ENCODE results near the gene PTPRG. TPM values are rescaled to one million over a fixed set of nuclear protein-coding genes. Genes with fewer than 3 reads are reported as not detected.

The PTPRG gene
- total RNA-seq, 2 donors from 2014 or later, result 26.0 to 26.3 TPM

DNA sequence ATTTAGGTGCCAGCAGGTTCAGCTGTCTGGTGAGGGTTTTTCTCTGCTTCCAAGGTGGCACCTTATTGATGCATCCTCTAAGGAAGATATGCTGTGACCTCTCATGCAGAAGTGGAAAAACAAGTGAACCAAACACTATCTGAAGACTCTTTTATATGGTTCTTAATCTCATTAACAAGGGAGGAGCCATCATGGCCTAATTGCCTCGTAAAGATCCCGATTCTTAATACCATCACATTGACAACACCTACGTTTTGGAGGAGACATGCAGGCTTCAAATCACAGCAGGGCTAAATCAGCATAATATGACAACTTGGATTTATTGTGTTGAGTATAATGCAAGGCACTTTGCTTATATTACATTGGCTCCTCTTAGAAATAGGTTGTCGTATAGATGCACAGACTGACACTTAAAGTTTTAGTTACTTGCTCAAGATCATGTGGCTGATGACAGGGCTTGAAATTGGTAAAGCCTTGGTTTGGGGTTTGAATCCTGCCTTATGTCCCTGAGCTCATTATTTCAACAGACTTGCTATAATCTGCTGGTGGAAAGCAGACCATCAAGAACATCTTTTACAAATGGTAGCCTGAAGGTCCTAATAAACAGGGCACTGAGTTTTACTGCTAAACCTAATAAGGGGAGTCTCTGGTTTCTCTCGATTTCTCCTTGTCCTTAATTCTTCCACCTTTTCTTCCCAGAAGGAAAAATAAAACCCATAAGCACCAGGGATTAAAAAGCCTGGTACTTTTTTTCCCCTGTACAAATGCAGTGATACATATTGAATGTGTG, 88.2 kb downstream of the PTPRG start:
- DNase-seq, result no peak
- Histone ChIP-seq H3K4me3 (no peak overlapping the region), H3K9ac (ENCODE audit: low read depth in 2 of 2, low read length in 2 of 2) (no peak overlapping the region), H3K4me1 (no peaks in the 10 kb centered on the region), H3K27ac (no peak overlapping the region), H3K9me3 (no peaks in the 10 kb centered on the region), H3K36me3 (no peaks in the 10 kb centered on the region), H3K27me3 (no peaks in the 10 kb centered on the region)
- intact Hi-C loops (cut with DNase I), result loop anchor here (10.0 kb wide), 1 partner anchor 85 kb away; the partner anchor contains the start of gene PTPRG
- TF ChIP-seq, protein P1, sequence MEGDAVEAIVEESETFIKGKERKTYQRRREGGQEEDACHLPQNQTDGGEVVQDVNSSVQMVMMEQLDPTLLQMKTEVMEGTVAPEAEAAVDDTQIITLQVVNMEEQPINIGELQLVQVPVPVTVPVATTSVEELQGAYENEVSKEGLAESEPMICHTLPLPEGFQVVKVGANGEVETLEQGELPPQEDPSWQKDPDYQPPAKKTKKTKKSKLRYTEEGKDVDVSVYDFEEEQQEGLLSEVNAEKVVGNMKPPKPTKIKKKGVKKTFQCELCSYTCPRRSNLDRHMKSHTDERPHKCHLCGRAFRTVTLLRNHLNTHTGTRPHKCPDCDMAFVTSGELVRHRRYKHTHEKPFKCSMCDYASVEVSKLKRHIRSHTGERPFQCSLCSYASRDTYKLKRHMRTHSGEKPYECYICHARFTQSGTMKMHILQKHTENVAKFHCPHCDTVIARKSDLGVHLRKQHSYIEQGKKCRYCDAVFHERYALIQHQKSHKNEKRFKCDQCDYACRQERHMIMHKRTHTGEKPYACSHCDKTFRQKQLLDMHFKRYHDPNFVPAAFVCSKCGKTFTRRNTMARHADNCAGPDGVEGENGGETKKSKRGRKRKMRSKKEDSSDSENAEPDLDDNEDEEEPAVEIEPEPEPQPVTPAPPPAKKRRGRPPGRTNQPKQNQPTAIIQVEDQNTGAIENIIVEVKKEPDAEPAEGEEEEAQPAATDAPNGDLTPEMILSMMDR (IDR thresholded peaks at IDR 0.05), result no peak

DNA sequence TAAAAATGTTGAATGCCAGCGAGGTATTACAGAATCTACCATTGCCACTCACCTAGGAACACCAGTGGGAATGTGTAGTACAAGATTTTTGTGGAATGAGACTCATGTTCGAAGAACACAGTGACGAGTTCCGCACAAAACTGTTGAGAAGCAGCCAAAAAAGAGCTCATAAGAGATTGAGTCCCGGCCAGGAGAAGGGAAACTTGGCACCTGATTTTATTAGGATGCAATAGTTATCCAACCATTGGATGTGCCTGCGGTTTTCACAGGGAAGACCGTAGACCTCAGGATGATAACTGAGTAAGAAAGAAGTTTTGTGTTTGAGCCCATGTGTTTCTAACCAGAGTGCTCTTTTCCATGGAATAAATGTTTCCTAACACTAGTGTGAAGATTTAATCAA, 88.9 kb downstream of the PTPRG start:
- TF ChIP-seq, protein P1 (IDR thresholded peaks at IDR 0.05), result no peak
- Histone ChIP-seq H3K4me1 (no peaks in the 10 kb centered on the region), H3K4me3 (no peak overlapping the region), H3K27ac (no peak overlapping the region), H3K27me3 (no peaks in the 10 kb centered on the region), H3K9ac (ENCODE audit: low read depth in 2 of 2, low read length in 2 of 2) (no peak overlapping the region), H3K9me3 (no peaks in the 10 kb centered on the region), H3K36me3 (no peaks in the 10 kb centered on the region)
- peak; percentile 53 for DNase-seq
- intact Hi-C loops (cut with DNase I), result loop anchor here (10.0 kb wide), 1 partner anchor 85 kb away; the partner anchor contains the start of gene PTPRG

DNA sequence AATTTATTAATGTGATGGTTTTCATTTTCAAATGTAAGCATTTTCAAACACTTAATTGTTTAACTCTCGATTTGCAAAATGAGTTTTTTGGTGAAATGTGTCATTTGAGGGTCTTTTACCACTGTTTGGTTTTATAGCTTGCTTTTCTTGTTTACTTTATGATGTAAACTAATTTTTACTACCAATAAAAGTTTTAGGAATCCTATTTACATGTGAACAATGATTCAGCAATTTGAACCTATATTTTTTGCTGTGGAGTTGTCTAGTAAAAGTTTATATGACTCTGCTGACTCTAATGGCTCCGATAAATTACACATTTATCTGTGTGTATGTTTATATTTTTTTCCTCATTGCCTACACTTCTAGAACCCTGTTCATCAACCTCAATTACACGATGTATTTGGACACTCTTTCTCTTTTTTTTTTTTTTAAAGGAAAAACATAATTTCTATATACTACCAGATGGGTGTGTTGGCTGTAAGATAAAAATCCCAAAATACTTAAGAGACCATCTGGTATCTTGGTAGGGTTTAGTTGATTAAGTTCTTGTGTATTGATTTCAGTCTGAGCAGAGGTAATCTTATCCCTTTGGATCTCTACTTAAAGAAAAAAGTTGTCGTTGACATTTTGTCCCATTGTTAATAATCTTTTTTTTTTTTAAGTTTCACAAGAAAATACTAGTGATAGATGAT, 89.5 kb downstream of the PTPRG start:
- H3K27ac ChIP-seq, result no peak overlapping the region
- H3K9ac ChIP-seq (ENCODE audit: low read depth in 2 of 2, low read length in 2 of 2), result no peak overlapping the region
- TF ChIP-seq, protein P1 (IDR thresholded peaks at IDR 0.05), result no peak
- no peaks in the 10 kb centered on the region for H3K4me1 ChIP-seq
- DNase-seq, result no peak
- H3K4me3 ChIP-seq, result no peak overlapping the region
- H3K9me3 ChIP-seq, result no peaks in the 10 kb centered on the region
- H3K36me3 ChIP-seq, result no peaks in the 10 kb centered on the region
- intact Hi-C loops (cut with DNase I), result loop anchor here (10.0 kb wide), 1 partner anchor 86 kb away; the partner anchor contains the start of gene PTPRG
- H3K27me3 ChIP-seq, result no peaks in the 10 kb centered on the region

DNA sequence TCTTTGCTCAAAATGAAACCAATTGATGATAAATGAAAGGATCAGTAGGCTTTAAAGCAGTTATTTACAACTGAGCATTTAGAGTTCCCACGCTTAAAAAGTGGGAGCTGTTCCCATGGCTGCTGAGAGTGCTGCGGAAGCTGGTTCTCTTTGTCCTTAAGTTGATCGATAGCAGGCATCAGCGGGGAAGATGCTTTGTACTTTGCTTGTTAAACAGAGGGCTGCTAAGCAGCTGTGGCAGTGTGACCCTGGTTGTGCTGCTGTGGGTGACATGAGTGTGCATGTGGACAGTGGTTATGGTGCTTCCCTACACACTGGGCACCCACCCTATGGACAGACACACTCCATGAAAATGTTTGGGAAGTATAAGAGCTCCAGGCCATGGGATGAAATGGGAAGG, 96.3 kb downstream of the PTPRG start:
- TF ChIP-seq, protein P1 (IDR thresholded peaks at IDR 0.05), result no peak
- Histone ChIP-seq H3K36me3 (no peaks in the 10 kb centered on the region), H3K4me1 (no peaks in the 10 kb centered on the region), H3K9ac (ENCODE audit: low read depth in 2 of 2, low read length in 2 of 2) (no peak overlapping the region), H3K9me3 (no peaks in the 10 kb centered on the region), H3K4me3 (no peak overlapping the region), H3K27ac (no peak overlapping the region), H3K27me3 (no peaks in the 10 kb centered on the region)
- DNase-seq, result no peak
- intact Hi-C loops (cut with DNase I), result loop anchor here (10.0 kb wide), 1 partner anchor 93 kb away; the partner anchor contains the start of gene PTPRG

DNA sequence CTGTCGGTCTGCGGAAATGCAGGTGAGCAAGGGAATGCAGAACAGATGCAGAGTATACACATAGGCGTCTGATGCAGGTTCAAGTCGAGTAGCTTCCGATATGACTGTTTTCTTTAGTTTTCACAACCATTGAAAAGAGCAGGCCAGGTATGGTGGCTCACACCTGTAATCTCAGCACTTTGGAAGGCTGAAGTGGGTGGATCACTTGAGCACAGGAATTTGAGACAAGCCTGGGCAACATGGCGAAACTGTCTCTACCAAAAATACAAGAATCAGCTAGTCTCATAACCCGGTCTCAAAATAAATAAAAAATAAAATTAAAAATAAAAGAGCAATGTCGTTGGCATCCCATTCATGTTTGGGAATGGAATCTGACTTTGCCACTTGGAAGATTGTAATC, 101.5 kb downstream of the PTPRG start:
- intact Hi-C loops (cut with DNase I), result no loop called here
- TF ChIP-seq, protein P1 (IDR thresholded peaks at IDR 0.05), result no peak
- DNase-seq, result no peak

More for the DNA sequence above, 101.5 kb downstream of the PTPRG start:
- H3K27ac ChIP-seq, result no peak overlapping the region
- no peaks in the 10 kb centered on the region for H3K27me3 ChIP-seq
- H3K9me3 ChIP-seq, result no peaks in the 10 kb centered on the region
- H3K4me1 ChIP-seq, result peaks cover 5% of the 10 kb centered on the region
- H3K9ac ChIP-seq (ENCODE audit: low read depth in 2 of 2, low read length in 2 of 2), result no peak overlapping the region
- H3K36me3 ChIP-seq, result no peaks in the 10 kb centered on the region
- H3K4me3 ChIP-seq, result no peak overlapping the region
